Ammon's horn (tissue), 1 donor: Measurements from ENCODE around the gene BAZ1B.
"Not testable (repeated sequence)": the region's sequence is repeated elsewhere in the genome, so short reads cannot be mapped to it uniquely, and the experiment has no call there.

ENCODE experiments used
- DNase-seq: peaks from one replicate; pipeline ENCODE4 v3.0.0-alpha.2; 2016; ENCODE audit warnings: low spot score

The BAZ1B gene

DNA sequence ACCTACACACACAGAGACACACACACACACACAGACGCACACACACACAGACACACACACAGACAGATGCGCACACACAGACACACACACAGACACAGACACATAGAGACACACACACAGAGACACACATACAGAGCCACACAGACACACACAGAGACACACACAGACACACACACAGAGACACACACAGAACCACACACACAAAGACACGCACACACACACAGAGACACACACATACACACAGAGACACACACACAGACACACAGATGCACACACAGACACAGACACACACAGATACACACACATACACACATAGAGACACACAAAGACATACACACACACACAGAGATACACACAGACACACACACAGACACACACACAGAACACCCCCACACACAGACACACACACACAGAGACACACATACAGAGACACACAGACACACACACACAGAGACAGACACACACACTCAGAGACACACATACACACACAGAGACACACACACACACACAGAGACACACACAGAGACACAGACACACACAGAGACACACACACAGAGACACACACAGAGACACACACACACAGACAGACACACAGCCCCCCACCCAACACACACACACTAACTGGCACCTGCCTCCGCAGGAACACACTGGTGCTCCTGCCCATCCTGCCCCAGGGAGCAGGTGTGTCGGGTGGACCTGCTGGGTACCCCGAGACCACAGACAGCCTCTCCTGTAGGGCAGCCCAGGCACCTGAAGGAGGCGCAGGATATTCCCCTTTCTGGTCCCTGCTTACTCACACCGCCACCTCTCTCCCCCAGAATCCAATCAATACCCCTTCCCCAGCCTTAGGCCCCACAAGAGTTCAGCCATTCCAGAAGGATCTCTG lies 93.9 kb downstream of the BAZ1B start:
- DNase-seq, result no peak

DNA sequence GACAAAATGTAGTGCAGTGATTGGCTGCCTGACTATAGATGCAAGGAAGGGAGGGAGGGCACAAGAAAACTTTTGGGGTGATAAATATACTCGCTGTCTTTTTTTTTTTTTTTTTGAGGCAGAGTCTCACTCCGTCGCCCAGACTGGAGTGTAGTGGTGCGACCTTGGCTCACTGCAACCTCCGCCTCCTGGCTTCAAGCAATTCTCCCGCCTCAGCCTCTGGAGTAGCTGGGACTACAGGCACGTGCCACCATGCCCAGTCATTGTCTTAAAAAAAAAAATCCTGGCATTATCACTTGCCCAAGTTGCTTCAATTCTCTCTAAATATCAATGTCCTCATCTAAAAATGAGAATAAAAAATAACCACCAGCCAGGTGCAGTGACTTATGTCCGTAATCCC lies 96.1 kb downstream of the BAZ1B start:
- no peak for DNase-seq

- DNase-seq, result no peak
Measured at GRCh38 chr7:73425356-73425983, 96.6 kb downstream of the BAZ1B start.

DNA sequence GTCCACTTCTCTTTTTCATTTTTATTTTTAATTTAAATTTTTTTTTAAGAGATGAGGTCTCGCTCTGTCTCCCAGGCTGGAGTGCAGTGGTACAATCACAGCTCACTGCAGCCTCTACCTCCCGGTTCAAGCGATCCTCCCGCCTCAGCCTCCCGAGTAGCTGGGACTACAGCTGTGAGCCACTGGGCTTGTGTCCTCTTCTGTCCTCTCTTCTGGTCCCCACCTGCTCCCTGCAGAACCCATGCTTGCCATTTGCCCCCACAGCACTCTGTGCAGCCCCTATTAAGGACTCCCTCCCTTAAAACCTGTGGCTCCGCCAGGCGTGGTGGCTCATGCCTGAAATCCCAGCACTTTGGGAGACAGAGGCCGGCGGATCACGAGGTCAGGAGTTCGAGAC lies 97.6 kb downstream of the BAZ1B start:
- no peak for DNase-seq

DNA sequence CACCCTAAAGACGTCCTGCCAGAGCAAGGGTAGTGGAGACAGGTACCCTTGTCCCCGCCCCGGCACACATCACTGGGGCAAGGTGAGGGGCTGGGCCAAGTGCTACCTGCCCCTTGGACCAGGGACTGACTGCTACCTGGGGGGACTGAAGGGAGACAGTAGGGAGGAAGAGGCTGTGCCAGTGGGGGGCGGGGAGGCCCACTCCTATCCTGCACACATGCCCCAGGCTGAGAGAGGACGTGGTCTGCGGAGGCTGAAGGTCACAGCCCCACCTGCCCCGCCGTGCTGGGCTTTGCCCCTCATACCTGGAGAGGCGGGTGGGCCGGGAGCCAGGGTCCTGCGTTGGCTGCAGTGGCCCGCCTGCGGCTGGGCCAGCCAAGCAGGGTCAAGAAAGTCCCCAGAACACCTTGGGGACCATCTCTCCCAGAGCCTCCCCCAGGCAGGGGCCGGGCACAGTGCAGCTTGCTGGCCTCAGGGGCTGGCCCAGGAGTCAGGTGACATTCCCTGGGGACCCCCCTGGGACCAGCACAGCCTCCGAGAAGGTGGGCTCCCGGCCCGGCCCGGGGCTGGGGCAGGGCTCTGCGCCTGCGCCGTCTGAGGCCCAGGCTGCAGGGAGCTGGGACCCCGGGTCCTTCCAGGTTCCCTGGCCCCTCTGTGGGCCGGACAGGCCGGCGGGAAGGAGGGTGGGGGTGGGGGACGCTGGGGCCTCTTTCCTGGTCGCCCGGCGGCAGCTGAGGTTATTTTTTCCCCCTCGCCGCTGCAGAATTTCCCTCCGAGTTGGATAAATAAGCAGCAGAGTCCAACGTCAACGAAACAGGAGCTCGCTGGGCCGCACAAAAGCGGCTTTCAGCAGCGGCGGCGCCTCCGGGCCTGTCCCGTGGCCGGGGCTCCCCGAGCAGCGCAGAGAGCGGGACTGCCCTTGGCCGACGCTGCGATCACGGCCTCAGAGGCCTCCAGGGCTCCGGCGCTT lies 98.3 kb downstream of the BAZ1B start:
- DNase-seq, result peak; percentile 43

GRCh38 chr7:73420610-73421009 lies 101.5 kb downstream of the BAZ1B start:
- DNase-seq, result not testable (repeated sequence)

- not testable (repeated sequence) for DNase-seq
Measured at GRCh38 chr7:73420016-73420415, 102.1 kb downstream of the BAZ1B start.

DNA sequence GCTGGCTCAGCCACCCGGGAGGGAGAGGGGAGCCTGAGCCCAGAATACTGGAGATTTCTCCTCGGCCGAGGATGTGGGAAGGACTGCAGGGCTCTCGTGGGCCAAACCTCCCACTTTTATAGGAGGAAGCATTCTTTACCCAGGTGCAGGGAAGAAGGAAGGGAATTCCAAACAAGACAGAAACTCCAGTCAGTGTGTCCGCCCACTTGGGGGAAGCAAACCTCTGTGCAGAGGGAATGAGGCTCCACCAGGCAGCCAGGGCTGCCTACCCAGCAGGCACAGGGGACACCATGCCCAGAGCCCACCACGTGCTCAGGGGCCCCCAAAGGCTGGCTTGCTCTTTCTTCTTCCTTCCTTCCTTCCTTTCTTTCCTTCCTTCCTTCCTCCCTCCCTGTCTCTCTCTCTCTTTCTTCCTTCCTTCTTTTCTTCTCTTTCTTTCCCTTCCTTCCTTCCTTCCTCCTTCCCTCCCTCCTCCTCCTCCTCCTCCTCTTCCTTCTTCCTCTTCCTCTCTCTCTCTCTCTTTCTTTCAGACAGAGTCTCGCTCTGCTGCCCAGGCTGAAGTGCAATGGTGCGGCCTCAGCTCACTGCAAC lies 103.9 kb downstream of the BAZ1B start:
- no peak for DNase-seq

DNA sequence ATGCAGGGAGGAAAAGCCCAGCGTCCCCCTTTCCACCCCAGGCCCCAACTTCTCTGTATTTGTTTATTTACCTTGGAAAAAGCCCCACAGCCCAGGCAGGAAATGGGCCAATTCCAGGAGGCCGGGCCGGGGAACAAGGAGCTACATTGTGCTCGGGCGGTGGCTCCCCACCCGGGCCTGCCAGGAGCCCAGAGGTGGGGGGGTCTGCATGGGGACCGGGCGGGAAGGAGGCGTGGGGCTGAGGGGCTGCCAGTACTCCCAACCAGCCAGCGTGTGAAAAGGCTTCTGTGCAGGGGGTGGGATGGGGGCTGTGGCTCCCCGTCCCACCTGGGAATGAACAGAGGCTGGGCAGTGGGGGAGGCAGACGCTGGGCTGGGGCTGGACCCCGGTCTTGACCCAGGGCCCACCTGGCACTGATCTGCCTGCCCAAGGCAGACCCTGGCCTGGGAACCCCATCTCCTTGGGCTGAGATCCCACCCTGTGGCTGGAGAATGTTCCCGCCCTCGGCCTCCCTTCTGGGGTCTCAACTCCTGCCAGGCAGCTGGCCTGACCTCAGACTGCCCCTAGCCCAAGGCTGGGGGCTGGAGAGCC lies 111.5 kb downstream of the BAZ1B start:
- peak; percentile 54 for DNase-seq

DNA sequence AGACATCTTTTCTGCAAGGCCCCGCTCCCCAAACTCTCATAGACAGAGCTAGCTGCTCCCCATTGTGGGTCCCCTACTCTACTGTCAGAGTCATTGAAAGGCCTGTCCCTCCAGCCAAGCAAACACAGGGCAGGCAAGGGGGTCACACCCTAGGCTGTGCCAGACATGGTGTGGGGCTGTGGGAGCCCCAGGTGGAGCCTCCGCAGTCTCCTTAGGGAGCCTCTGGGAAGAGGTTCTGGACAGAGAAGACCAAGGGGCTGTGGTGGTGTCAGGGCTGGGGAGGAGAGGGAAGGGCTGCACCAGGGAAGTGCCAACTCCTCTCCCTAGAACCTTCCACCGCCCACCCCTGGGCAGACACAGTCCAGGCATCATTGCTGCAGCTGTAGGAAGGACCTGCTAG lies 117.2 kb downstream of the BAZ1B start:
- DNase-seq, result not testable (repeated sequence)

DNA sequence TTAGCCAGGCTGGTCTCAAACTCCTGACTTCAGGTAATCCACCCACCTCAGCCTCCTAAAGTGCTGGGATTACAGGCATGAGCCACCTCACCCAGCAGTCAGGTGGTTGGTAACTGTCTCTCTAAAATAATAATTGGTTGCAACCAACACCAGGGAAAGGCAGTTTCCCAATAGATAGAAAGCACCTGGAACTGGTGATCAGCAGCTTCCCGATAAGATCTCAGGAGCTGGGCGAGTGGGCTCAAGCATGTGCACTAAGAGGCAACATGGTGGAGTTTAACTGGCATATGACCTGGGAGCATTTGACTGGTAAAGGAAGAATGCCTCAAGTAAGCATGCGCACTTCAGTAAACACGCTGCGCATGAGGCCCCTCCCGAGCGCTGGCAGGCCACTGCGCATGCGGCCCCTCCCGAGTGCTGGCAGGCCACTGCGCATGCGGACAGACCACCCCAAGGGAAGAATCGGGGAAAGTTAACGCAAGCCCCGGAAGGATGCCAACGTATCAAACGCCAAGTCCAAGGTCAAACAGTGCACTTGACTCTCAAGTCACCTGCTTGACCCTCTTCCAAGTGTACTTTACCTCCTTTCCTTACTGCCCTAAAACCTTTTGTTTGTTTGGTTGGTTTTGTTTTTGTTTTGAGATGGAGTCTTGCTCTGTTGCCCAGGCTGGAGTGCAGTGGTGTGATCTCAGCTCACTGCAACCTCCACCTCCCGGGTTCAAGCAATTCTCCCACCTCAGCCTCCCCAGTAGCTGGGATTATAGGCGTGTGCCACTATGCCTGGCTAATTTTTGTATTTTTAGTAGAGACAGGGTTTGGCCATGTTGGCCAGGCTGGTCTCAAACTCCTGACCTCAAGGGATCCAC lies 122.7 kb downstream of the BAZ1B start:
- peak; percentile 63 for DNase-seq

DNA sequence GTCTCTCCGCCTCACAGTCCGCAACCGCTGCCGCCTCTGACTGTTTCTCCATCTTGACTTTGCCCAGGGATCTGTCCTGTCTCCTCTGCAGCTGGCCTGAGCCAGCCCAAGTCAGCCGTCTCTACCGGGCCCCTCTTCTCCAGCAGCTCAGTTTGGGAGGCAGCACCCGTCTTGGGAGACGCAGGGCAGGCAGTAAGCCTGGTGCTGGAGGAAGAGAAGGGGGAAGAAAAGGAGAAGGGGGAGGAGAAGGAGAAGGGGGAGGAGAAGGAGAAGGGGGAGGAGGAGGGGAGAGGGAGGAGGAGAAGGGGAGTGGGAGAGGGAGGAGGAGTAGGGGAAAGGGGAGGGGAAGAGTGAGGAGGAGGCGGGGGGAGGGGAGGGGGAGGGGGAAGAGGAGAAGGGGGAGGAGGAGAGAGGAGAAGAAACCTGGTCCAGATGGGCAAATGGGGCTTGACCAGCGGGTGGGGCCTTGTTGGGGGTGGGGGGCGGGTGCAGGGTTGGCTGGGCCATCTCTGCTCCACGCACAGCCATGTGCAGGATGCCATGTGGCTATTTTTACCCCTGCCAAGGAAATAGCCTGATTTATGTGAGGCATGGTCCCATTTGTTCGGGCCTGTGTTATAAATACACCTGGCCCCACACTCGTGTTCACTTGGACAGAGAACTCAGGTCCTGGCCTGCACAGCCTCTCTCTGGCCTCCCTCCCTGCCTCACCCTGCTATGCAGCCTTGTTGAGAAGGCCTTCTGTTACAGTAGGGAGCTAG lies 124.4 kb downstream of the BAZ1B start:
- peak; percentile 29 for DNase-seq

GRCh38 chr7:73395538-73396503 lies 126.3 kb downstream of the BAZ1B start:
- no peak for DNase-seq

GRCh38 chr7:73394422-73394821 lies 127.7 kb downstream of the BAZ1B start:
- DNase-seq, result no peak

- DNase-seq, result no peak
Measured at GRCh38 chr7:73391396-73391795, 130.7 kb downstream of the BAZ1B start.
